GM18907 (cell line): ENCODE data around the gene NPTX1.

ENCODE experiments used
- ATAC-seq: cut with Tn5 transposase; IDR thresholded peaks from one replicate; pipeline ENCODE4 v1.9.1; 2021; ENCODE audit warnings: mild to moderate bottlenecking, moderate library complexity; ENCODE audit not compliant: unreplicated experiment

Gene NPTX1

DNA sequence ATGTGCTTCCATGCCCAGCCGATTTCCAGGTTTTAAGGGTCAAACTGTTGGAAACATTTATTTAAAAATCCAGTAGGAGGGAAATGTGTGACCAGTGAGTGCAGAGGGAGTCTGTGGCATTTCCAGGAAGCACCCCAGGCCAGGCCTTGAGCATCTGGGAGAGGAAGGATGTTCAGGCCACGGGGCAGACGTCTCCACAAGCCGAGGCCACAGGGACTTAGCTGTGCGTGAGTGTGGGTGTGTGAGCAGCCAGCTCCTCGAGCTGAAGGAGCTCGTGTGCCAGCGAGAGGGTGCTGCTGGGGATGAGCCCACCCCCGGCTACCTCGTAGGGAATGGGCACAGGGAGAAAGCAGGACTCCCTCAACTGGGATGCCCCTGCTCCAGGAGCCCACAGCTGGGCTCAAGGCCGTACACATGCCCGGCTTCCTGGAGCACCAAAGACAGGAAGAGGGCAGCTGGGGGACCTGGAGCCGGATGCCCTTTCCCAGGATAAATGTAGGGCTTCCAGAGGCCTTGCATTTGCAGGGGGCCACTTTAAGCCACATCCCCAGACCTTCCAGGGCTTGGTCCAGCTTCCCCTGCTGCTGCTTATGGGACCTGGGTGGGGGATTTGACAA, 12.5 kb downstream of the NPTX1 start:
- ATAC-seq = no peak

DNA sequence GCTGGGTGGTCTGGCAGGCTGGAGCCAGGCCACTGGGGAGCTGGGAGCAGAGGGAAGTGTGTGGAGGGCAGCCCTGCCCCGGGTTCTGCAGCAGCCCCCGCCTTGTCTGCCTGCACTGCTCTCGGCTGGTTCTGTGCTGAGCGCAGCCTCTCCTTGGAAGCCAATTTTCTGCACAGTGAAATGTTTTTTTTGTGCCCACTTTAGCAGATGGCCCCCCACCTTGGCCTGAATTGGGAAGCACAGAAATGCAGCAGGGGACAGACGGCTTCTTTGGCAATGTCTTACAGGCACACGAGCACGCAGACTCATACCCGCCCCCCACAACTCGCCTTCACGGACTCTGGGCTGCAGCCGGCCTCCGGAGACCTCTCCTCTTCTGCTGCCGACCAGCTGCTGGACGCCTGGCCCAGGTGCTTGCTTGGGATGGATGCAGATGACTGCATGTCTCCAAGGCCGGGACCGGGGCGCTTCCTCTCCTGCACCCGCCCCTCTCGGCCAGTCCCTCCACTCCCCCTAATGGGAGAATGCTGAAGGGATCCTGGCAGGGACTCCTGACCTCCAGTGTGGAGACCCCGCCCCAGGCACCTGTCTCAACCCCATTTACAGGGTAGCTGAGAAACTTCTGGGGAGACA, 14.8 kb downstream of the NPTX1 start:
- ATAC-seq = no peak

GRCh38 chr17:80460429-80460834, 16.0 kb downstream of the NPTX1 start:
- ATAC-seq = no peak

- no peak for ATAC-seq
Observed at GRCh38 chr17:80459234-80459633, 17.2 kb downstream of the NPTX1 start.

- no peak for ATAC-seq
Observed at GRCh38 chr17:80458016-80458415, 18.4 kb downstream of the NPTX1 start.

GRCh38 chr17:80457236-80457856, 19.1 kb downstream of the NPTX1 start:
- ATAC-seq = no peak

DNA sequence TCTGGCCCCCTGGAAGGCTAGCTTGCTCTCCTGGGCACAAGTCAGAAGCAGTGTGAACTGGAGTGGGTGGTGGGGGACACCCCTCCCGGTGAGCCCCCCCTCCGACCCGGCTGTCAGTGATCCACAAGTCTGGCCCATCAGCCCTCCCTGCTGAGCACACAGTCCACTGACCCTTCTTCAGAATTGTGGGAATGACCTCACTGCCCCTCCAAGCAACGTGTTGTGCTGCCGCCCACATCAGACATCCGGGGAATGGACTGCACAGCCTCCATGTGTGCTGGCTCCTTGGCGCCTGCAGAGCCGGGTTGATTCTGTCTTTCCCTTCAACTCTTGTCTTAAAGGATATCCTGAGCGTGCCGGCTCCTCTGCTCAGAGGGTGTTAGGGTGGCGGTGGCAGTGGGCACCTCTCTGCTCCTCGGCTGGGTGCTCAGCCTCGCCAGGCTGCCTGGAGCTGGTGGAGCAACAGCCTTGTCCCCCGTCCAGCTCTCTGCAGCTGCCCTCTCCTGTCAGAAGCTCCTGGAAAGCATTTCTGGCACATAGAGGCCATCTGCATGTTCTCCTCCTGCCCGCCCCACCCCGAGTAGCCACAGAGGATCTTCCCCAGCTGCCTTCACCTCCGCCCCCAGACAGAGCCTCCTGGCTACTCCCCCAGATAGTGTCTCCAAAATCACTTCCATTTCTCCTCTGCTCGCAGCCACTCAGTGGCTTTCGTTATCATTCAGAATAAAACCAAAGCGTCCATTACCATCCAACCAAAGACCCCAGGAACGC, 19.8 kb downstream of the NPTX1 start:
- no peak for ATAC-seq

- no peak for ATAC-seq
Observed at GRCh38 chr17:80455784-80456183, 20.6 kb downstream of the NPTX1 start.

DNA sequence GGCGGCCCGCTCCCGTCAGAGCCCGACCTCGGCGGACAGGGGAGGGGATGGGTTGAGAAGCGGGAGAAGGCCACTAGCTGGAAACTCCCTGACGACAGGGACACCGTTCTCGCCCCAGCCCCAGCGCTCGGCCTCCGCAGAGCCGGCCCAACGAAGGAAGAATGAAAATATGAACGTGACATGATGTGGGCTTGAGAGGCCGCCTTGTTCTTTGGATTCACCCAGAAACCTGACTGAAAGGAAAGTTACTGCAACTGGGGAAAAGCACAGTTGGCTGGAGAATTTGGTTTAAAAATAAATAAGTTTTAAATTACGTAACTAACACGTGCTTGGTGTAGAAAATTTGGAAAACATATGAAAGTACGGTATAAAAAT, 21.1 kb downstream of the NPTX1 start:
- peak; percentile 33 for ATAC-seq

GRCh38 chr17:80454557-80455335, 21.7 kb downstream of the NPTX1 start:
- peak; percentile 83 for ATAC-seq

DNA sequence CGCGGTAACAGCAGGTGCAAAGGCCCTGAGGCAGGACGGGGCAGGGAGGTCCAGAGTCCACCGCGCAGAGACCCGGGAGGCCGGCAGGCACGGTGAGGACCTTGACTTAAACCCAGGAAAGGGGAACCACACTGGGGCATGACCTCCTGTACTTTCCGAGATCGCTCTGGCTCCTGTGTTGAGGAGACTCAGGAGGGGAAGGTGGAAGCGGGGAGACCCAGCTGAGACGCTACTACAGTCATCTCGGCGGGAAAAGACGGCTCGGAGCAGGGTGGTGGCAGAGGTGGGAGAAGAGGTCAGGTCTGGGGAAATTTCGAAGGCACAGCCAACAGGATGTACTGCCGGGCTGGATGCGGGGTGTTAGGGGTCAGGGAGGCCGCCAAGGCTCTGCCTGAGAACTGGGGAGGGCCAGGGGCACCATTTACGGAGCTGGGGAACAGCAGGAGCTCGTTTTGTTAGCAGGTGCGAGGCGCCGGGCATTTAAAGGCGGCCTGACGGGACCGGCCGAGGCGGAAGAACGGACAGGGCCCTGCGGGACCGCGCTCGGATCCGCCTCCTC, 22.3 kb downstream of the NPTX1 start:
- peak; percentile 3 for ATAC-seq

GRCh38 chr17:80453126-80453997, 23.0 kb downstream of the NPTX1 start:
- no peak for ATAC-seq

DNA sequence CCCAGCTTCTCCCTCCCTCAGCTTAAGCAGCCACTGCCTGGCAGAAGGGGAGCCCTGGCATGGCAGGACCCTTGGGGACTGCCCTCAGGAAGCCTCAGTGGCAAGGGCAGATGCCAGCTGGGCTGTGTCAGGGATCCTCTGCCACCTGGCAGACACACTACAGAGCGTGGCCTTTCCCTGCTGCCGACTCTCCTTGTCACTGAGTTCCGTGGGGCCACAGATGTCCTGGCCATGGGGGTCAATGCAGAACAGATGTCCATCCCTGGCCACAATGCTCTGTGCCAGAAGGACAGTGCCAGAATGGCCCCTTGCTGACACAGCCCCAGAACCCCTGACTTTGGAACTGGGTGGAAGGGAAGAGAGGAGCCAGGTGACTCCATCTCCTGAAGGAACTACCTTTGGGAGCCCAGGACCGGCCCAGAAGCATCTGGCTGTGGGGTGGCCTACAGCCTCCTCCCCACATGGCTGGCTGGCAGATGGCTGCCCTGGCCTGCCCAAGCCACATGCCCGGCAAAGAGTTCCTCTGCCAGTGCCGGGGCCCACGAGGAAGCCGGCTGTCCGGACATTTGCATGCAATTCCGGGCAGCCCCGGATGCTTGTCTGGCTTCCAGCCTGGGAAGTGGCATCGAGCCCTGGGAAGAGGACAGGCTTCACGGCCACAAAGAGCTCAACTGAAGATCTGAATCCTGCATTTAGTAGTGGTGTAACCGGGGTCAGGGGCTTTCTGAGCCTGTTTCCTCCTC, 24.1 kb downstream of the NPTX1 start:
- no peak for ATAC-seq

- no peak for ATAC-seq
Observed at GRCh38 chr17:80451104-80451775, 25.2 kb downstream of the NPTX1 start.

DNA sequence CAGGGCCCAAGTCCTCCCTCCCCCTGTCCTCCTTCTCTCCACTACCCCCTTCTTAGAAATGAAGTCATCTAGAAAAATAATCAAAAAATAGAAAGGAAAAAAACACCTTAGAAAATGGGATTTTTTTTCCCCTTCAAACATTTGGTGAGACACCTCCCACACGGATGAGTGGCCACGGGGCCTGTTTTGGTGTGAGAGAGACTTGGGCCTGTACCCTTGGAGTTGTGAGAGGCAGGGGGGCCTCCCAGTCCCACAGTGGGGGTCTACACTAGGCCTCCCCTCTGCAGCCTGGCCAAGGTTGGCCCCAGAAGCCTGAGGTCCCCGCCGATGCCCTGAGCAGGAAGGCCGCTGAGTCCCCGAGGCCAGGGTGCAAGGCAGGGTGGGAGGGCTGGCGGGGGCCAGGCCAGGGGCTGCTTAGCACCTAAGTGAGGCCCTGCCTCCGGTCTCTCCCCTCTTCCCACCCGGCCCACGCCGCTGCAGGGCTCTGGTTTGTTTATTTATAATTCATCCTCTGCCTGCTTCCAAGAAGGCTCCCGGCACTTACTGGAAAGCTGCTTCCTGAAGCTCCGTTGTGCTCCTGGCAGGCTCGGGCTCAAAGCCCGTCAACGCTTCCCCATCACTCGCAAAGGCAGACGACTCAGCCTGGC, 26.4 kb downstream of the NPTX1 start:
- ATAC-seq = no peak

DNA sequence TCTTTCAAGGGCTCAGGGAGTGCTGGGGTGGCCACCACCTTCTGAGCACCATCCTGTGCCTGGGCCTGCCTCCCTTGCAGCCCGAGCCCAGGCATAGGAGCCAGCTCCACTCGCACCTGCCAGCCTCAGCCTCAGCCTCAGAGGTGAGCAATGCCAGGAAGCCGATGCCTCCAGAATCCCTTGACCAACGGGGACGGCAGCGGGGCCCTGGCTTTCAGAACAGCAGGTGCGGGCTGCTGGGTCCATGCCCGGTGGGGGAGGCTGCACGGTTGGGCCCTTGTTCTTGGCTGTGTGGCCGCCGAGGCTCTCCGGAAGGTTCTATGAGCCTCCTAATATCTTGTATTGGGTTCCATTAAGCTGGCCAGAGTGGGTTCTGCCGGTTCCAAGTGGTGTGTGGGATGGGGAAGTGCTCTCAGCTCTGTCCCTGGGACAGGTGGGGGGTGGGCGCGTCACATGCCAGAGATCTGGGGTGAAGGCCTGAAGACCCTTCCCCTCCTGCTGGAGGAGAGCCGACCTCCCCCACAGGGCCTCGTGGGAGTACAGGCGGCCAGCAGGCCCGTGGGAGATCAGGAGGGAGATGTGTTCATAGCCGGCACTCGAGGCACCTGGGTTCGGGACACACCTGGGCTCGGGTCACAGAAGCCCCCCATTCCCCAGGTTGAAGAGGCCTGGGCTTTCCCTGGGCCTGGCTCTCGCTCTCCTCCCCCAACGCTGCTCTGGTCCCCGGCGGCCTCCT, 27.0 kb downstream of the NPTX1 start:
- no peak for ATAC-seq

- no peak for ATAC-seq
Observed at GRCh38 chr17:80447790-80448189, 28.6 kb downstream of the NPTX1 start.
